CD4-positive, alpha-beta T cell (primary cell): ENCODE data around the gene SLMAP. TPM values are rescaled to one million over a fixed set of nuclear protein-coding genes. Genes with fewer than 3 reads are reported as not detected.

Experiments used
- ATAC-seq: fragments of 200-7000 bp; cut with Tn5 transposase; one replicate; pipeline ENCODE4 v1.10.0; 2022; ENCODE audit warnings: mild to moderate bottlenecking; ENCODE audit not compliant: poor library complexity
- CTCF ChIA-PET: fragments of 350-600 bp; sonication (Branson Sonifier 250); formaldehyde crosslinking; loops from one replicate; lab custom pipeline; 2021; ENCODE audit warnings: antibody characterized with exemption, inconsistent platforms; lab: Charles Lee
- POLR2A ChIA-PET: fragments of 350-600 bp; sonication (Branson Sonifier 250); formaldehyde crosslinking; loops from one replicate; lab custom pipeline; 2021; ENCODE audit warnings: antibody characterized with exemption, inconsistent platforms; lab: Charles Lee
- DNase-seq, 14 experiments: peaks; one replicate each; pipeline ENCODE4 v3.0.0-alpha.2; 2013 to 2020; ENCODE audit warnings: mixed read lengths in 2 of 14
- H3K27ac ChIP-seq, 2 donors: one replicate each; pipeline versions ENCODE4 v1.5.1 to v1.7.0; 2013; ENCODE audit warnings: low read length in 2 of 2, low read depth in 1 of 2, mild to moderate bottlenecking in 1 of 2
- H3K27me3 ChIP-seq, 2 experiments: 1 replicate in 1 of 2; 2 replicates in 1 of 2; pipeline versions ENCODE4 v1.6.1 to v1.7.0; 2013; ENCODE audit warnings: low read length in 2 of 2, control low read depth in 1 of 2, mild to moderate bottlenecking in 1 of 2, moderate library complexity in 1 of 2; ENCODE audit not compliant: insufficient read depth in 2 of 2, control insufficient read depth in 1 of 2
- H3K36me3 ChIP-seq: one replicate; pipeline ENCODE4 v1.6.1; 2013; ENCODE audit warnings: low read length, control low read depth; ENCODE audit not compliant: insufficient read depth
- H3K4me1 ChIP-seq: one replicate; pipeline ENCODE4 v1.6.1; 2013; ENCODE audit warnings: low read length, control low read depth; ENCODE audit not compliant: insufficient read depth
- H3K4me3 ChIP-seq: one replicate; pipeline ENCODE4 v1.5.1; 2013; ENCODE audit warnings: mild to moderate bottlenecking, low read length, moderate library complexity
- H3K9me3 ChIP-seq, 2 experiments: 1 replicate in 1 of 2; 2 replicates in 1 of 2; pipeline versions ENCODE4 v1.6.1 to v1.7.0; 2013; ENCODE audit warnings: low read length in 2 of 2, mild to moderate bottlenecking in 2 of 2, control low read depth in 1 of 2, moderate library complexity in 1 of 2; ENCODE audit not compliant: control insufficient read depth in 1 of 2, insufficient read depth in 1 of 2
- H3K27ac Mint-ChIP-seq: one replicate; pipeline ENCODE4 v1.8.0; 2020; ENCODE audit warnings: mixed read lengths
- H3K27me3 Mint-ChIP-seq: one replicate; pipeline ENCODE4 v1.8.0; 2021; ENCODE audit warnings: mixed read lengths
- H3K36me3 Mint-ChIP-seq: one replicate; pipeline ENCODE4 v1.8.0; 2021; ENCODE audit warnings: low read depth, mixed read lengths
- H3K4me1 Mint-ChIP-seq: one replicate; pipeline ENCODE4 v1.8.0; 2021; ENCODE audit warnings: low read depth, mixed read lengths
- H3K4me3 Mint-ChIP-seq: one replicate; pipeline ENCODE4 v1.8.0; 2020; ENCODE audit warnings: mild to moderate bottlenecking, mixed read lengths
- H3K9me3 Mint-ChIP-seq: one replicate; pipeline ENCODE4 v1.8.0; 2020; ENCODE audit warnings: mixed read lengths
- intact Hi-C, 2 experiments: fragments of 100-400 bp; cut with DNase I in 1 of 2; cut with micrococcal nuclease in 1 of 2; formaldehyde crosslinking; loops; one replicate each; pipeline versions ENCODE4 v1.15.1 to v1.9.0; 2023 to 2025; cut with DNase I, micrococcal nuclease
- total RNA-seq, 174 experiments: library from RNA in 2 of 174; stranded (reverse) in 2 of 174; gene quantifications; one replicate each; pipeline ENCODE4 v1.2.3 and lab custom pipeline; 2021 to 2026
- TF ChIP-seq, protein P1 (sequence below): fragments of 200-600 bp; IDR thresholded peaks from one replicate; pipeline ENCODE4 v1.8.0; 2022; ENCODE audit warnings: antibody characterized with exemption, mild to moderate bottlenecking

SLMAP gene
- total RNA-seq, 2 experiments from 2014 or later, result 51.3 to 52.2 TPM

DNA sequence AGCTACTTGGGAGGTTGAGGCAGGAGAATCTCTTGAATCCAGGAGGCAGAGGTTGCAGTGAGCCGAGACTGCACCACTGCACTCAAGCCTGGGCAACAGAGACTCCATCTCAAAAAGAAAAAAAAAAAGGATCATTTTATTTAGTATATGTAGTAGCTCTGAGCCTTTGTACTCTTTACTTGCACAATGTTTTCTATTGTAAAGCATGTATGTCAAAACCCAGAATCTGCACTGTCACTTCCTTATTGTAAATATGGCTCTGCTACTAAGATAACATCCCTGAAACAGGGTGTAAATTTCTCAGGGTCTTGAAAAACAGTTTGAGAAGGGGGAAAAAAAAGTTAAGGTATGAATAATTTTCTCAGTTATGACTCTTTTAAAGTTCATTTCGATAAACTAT is 35.1 kb downstream of the SLMAP start:
- intact Hi-C loops, result no loop called here
- Mint-ChIP-seq H3K9me3 (no peaks in the 10 kb centered on the region), H3K27me3 (no peaks in the 10 kb centered on the region), H3K36me3 (no peaks in the 10 kb centered on the region), H3K4me3 (no peak overlapping the region), H3K27ac (no peak overlapping the region), H3K4me1 (peaks cover 27% of the 10 kb centered on the region)
- TF ChIP-seq, protein P1, sequence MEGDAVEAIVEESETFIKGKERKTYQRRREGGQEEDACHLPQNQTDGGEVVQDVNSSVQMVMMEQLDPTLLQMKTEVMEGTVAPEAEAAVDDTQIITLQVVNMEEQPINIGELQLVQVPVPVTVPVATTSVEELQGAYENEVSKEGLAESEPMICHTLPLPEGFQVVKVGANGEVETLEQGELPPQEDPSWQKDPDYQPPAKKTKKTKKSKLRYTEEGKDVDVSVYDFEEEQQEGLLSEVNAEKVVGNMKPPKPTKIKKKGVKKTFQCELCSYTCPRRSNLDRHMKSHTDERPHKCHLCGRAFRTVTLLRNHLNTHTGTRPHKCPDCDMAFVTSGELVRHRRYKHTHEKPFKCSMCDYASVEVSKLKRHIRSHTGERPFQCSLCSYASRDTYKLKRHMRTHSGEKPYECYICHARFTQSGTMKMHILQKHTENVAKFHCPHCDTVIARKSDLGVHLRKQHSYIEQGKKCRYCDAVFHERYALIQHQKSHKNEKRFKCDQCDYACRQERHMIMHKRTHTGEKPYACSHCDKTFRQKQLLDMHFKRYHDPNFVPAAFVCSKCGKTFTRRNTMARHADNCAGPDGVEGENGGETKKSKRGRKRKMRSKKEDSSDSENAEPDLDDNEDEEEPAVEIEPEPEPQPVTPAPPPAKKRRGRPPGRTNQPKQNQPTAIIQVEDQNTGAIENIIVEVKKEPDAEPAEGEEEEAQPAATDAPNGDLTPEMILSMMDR, result no peak
- Histone ChIP-seq H3K9me3 (no peaks in the 10 kb centered on the region), H3K36me3 (no peaks in the 10 kb centered on the region), H3K27ac (no peak overlapping the region), H3K27me3 (no peaks in the 10 kb centered on the region), H3K4me1 (no peaks in the 10 kb centered on the region), H3K4me3 (no peak overlapping the region)
- DNase-seq, result no peak
- ChIA-PET CTCF (interaction anchor here (0.6 kb wide), 1 partner anchor 373 kb away, joined by 4 read pairs; no protein-coding TSS in a partner anchor), POLR2A (no interaction called here)
- ATAC-seq, result no peak

DNA sequence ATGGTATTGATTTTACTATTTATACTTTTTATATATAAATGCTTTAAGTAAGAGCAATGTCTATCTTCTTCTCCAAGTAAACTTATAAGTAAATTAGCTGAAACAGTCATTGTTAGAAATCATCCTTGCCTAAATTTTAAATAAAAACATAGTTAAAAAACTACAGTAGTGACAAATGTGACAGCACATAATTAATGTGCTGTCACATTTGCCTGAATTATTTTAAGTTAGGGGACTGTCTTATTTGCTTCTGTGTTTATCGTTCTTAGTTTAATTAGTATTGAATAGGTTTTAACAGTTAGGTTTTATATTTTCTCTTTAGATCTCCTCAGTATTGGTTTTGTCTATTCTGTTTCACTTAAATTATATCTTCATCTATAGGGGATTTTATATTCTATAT is 36.1 kb downstream of the SLMAP start:
- CTCF ChIA-PET, result no interaction called here
- TF ChIP-seq, protein P1, result no peak
- DNase-seq (no peak), ATAC-seq (no peak)
- no peaks in the 10 kb centered on the region for H3K9me3 Mint-ChIP-seq
- Histone ChIP-seq H3K9me3 (no peaks in the 10 kb centered on the region), H3K36me3 (no peaks in the 10 kb centered on the region), H3K4me1 (no peaks in the 10 kb centered on the region), H3K27me3 (no peaks in the 10 kb centered on the region), H3K27ac (no peak overlapping the region), H3K4me3 (no peak overlapping the region)
- POLR2A ChIA-PET, result no interaction called here
- H3K36me3 Mint-ChIP-seq, result no peaks in the 10 kb centered on the region
- peaks cover 30% of the 10 kb centered on the region for H3K4me1 Mint-ChIP-seq
- intact Hi-C loops, result no loop called here
- no peak overlapping the region for H3K27ac Mint-ChIP-seq
- H3K27me3 Mint-ChIP-seq, result no peaks in the 10 kb centered on the region
- H3K4me3 Mint-ChIP-seq, result no peak overlapping the region

GRCh38 chr3:57793737-57794187 is 37.7 kb downstream of the SLMAP start:
- no peaks in the 10 kb centered on the region for H3K9me3 ChIP-seq
- no peak overlapping the region for H3K27ac ChIP-seq
- Mint-ChIP-seq H3K4me3 (no peak overlapping the region), H3K27me3 (no peaks in the 10 kb centered on the region), H3K36me3 (no peaks in the 10 kb centered on the region), H3K4me1 (peaks cover 44% of the 10 kb centered on the region), H3K9me3 (no peaks in the 10 kb centered on the region), H3K27ac (peak overlapping the region; percentile 4)
- no peaks in the 10 kb centered on the region for H3K27me3 ChIP-seq
- POLR2A ChIA-PET, result interaction anchor here (1.0 kb wide), 1 partner anchor 102 kb away, joined by 3 read pairs; no protein-coding TSS in a partner anchor
- intact Hi-C loops, result no loop called here
- H3K36me3 ChIP-seq, result no peaks in the 10 kb centered on the region
- TF ChIP-seq, protein P1, result no peak
- CTCF ChIA-PET, result no interaction called here
- ATAC-seq (no peak), DNase-seq (no peak)
- H3K4me1 ChIP-seq, result no peaks in the 10 kb centered on the region
- no peak overlapping the region for H3K4me3 ChIP-seq
